Astrocyte (in vitro differentiated cells and primary cell): ENCODE results near the gene PODN.

ENCODE experiments used
- CTCF ChIP-seq: IDR thresholded peaks from 2 replicates; pipeline ENCODE4 v1.5.1; 2011; ENCODE audit warnings: low read depth, mild to moderate bottlenecking, inconsistent platforms, low read length, moderate library complexity; ENCODE audit not compliant: insufficient read depth
- EZH2 ChIP-seq: IDR thresholded peaks from 2 replicates; pipeline ENCODE4 v1.6.1; 2012; ENCODE audit warnings: mild to moderate bottlenecking, low read length, inconsistent platforms; ENCODE audit not compliant: insufficient read depth

DNA sequence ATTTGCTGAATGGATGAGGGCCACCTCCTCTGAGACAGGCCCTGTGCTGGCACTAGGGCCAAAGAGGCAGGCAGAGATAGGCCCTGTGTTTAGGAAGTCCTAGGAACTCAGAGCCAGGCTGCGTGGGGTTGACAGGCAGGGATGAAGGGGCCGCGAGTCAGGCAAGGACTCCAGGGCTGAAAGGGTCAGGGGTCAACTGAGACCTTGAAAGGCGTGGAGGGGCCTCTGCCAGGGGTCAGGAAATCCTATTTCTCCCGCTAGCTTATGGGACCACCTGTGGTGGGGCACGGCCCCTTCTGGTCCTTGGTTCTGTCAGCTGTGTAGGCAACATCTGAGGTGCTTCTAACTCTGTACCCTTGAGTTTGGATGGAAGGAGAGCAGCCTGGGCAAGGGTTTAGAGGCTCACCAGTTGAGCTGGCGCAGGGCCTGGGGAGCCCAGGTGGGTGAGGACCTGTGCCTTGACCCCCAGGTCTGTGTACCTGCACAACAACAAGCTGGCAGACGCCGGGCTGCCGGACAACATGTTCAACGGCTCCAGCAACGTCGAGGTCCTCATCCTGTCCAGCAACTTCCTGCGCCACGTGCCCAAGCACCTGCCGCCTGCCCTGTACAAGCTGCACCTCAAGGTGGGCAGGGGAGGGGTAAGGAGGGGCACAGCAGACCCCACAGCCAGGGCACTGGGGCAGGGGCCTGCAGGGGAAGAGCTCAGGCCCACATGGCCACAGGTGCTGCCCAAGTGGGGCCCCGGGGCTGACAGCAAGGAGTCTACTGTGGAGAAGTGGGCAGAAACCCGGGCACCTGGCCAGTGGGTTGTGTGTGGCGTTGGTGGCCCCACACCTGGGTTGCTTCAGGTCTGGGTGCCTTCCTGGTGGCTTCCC, 14.9 kb downstream of the PODN start:
- TF ChIP-seq CTCF (no peak), EZH2 (no peak)
